ENCODE measurements around the gene PRMT3. TPM values are rescaled to one million over a fixed set of nuclear protein-coding genes. Genes with fewer than 3 reads are reported as not detected.

PRMT3 gene
- polyA plus RNA-seq, 3 donors: 4.5 to 8.4 (median 6.1) TPM

GRCh38 chr11:20511982-20512381, 124.5 kb downstream of the PRMT3 start:
- H3K27me3 ChIP-seq (ENCODE audit: control insufficient read depth in 2 of 2, insufficient read depth in 2 of 2, low read length in 2 of 2): no peaks in the 10 kb centered on the region

GRCh38 chr11:20512869-20513268, 125.4 kb downstream of the PRMT3 start:
- Mint-ChIP-seq H3K4me1 (no peaks in the 10 kb centered on the region), H3K9me3 (peaks cover 0 to 3% (median 0%) of the 10 kb centered on the region in 7 donors)

More at GRCh38 chr11:20511982-20512381, 124.5 kb downstream of the PRMT3 start:
- peaks cover 4 to 5% of the 10 kb centered on the region in 2 donors for H3K36me3 Mint-ChIP-seq
- Histone ChIP-seq H3K4me1 (ENCODE audit: control insufficient read depth in 1 of 2, insufficient read depth in 2 of 2, low read length in 2 of 2) (no peaks in the 10 kb centered on the region), H3K9me3 (replicated peaks in 1 of 2; ENCODE audit: control insufficient read depth in 1 of 2, insufficient read depth in 1 of 2, low read length in 2 of 2) (no peaks in the 10 kb centered on the region), H3K4me2 (replicated peaks; ENCODE audit: extremely low read depth, low read length, poor library complexity, severe bottlenecking) (no peak overlapping the region), H3K27ac (ENCODE audit: low read depth in 1 of 2, low read length in 2 of 2) (no peak overlapping the region), H3K79me2 (ENCODE audit: insufficient read depth, low read length) (no peaks in the 10 kb centered on the region), H4K20me1 (ENCODE audit: insufficient read depth, low read length) (no peaks in the 10 kb centered on the region), H3K9ac (ENCODE audit: insufficient read depth, low read length, poor library complexity, severe bottlenecking) (no peak overlapping the region), H2AFZ (ENCODE audit: insufficient read depth, low read depth, low read length, poor library complexity, severe bottlenecking) (no peak overlapping the region), H3K36me3 (replicated peaks in 1 of 2; ENCODE audit: control insufficient read depth in 1 of 2, insufficient read depth in 2 of 2, low read length in 2 of 2) (peaks cover 2 to 5% of the 10 kb centered on the region in 2 donors), H3K4me3 (replicated peaks in 1 of 3; ENCODE audit: low read depth in 2 of 3, low read length in 3 of 3) (no peak overlapping the region)
- no peak for DNase-seq
- no peak overlapping the region for H3K4me3 Mint-ChIP-seq
- peaks cover 0 to 3% (median 0%) of the 10 kb centered on the region in 7 donors for H3K9me3 Mint-ChIP-seq
- TF ChIP-seq CTCF (IDR thresholded peaks at IDR 0.05): no peak
- WGBS (ENCODE audit: insufficient coverage): 92% methylated on average over 2 of the region's 5 CpGs
- H3K27me3 Mint-ChIP-seq (ENCODE audit: low read depth in 3 of 3): peaks cover 2 to 5% (median 2%) of the 10 kb centered on the region in 3 donors
- H3K4me1 Mint-ChIP-seq: no peaks in the 10 kb centered on the region
- intact Hi-C loops (cut with micrococcal nuclease): no loop called here
- no peak overlapping the region for H3K27ac Mint-ChIP-seq

More at GRCh38 chr11:20512869-20513268, 125.4 kb downstream of the PRMT3 start:
- no CpG with 5 or more reads among the region's 4 CpGs for WGBS (ENCODE audit: insufficient coverage)
- no peak overlapping the region for H3K4me3 Mint-ChIP-seq
- no peak for TF ChIP-seq CTCF (IDR thresholded peaks at IDR 0.05)
- Histone ChIP-seq H4K20me1 (ENCODE audit: insufficient read depth, low read length) (no peaks in the 10 kb centered on the region), H3K9ac (ENCODE audit: insufficient read depth, low read length, poor library complexity, severe bottlenecking) (no peak overlapping the region), H3K9me3 (replicated peaks in 1 of 2; ENCODE audit: control insufficient read depth in 1 of 2, insufficient read depth in 1 of 2, low read length in 2 of 2) (no peaks in the 10 kb centered on the region), H3K27me3 (ENCODE audit: control insufficient read depth in 2 of 2, insufficient read depth in 2 of 2, low read length in 2 of 2) (no peaks in the 10 kb centered on the region), H2AFZ (ENCODE audit: insufficient read depth, low read depth, low read length, poor library complexity, severe bottlenecking) (no peak overlapping the region), H3K36me3 (replicated peaks in 1 of 2; ENCODE audit: control insufficient read depth in 1 of 2, insufficient read depth in 2 of 2, low read length in 2 of 2) (peaks cover 2 to 5% of the 10 kb centered on the region in 2 donors), H3K4me2 (replicated peaks; ENCODE audit: extremely low read depth, low read length, poor library complexity, severe bottlenecking) (no peak overlapping the region), H3K4me3 (replicated peaks in 1 of 3; ENCODE audit: low read depth in 2 of 3, low read length in 3 of 3) (no peak overlapping the region), H3K79me2 (ENCODE audit: insufficient read depth, low read length) (no peaks in the 10 kb centered on the region), H3K4me1 (ENCODE audit: control insufficient read depth in 1 of 2, insufficient read depth in 2 of 2, low read length in 2 of 2) (no peaks in the 10 kb centered on the region), H3K27ac (ENCODE audit: low read depth in 1 of 2, low read length in 2 of 2) (no peak overlapping the region)
- intact Hi-C loops (cut with micrococcal nuclease): no loop called here
- peaks cover 0 to 4% of the 10 kb centered on the region in 2 donors for H3K36me3 Mint-ChIP-seq
- H3K27ac Mint-ChIP-seq: no peak overlapping the region
- peaks cover 2 to 5% (median 2%) of the 10 kb centered on the region in 3 donors for H3K27me3 Mint-ChIP-seq (ENCODE audit: low read depth in 3 of 3)
- DNase-seq: no peak
